ENCODE measurements around the gene MCF2L.

DNA sequence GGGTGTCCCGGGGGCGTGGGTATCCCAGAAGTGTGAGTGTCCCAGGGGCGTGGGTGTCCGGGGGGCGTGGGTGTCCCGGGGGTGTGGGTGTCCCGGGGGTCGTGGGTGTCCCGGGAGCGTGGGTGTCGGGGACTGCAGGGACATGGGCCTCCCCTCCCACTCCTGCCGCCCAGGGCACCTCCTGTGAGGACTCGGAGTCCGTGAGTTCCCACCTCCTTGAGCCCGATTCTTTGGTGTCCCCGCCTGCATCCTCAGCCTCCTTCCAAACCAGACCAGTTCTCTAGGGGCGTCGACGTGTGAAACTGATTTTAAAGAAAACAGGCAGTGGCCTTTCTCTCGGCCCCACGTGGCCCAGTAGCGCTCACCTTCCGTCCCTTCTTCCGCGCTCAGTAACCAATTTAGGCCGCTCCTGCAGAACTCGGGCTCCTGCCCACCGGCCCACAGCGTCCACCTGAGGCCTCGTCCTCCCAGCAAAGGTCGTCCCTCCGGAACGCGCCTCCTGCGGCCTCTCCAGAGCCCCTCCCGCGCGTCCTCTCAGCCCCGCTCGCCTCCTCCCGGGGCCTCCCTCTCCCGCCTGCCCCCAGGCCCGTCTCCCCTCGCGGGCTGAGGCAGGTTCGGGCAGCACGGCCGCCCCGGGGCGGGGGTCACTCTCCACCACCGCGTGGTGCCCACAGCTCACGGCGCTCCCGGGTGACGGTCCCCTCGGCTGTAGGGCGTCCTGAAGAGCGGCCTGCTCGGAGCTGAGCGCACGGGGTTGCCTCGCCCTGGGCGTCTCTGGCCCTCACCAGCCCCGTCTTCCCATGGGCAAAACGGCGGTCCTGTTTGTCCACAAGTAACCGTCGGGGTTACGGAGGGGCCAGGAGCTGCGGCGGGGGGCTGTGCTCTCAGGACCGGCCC lies 140.4 kb downstream of the MCF2L start:
- TF ChIP-seq, protein P1, sequence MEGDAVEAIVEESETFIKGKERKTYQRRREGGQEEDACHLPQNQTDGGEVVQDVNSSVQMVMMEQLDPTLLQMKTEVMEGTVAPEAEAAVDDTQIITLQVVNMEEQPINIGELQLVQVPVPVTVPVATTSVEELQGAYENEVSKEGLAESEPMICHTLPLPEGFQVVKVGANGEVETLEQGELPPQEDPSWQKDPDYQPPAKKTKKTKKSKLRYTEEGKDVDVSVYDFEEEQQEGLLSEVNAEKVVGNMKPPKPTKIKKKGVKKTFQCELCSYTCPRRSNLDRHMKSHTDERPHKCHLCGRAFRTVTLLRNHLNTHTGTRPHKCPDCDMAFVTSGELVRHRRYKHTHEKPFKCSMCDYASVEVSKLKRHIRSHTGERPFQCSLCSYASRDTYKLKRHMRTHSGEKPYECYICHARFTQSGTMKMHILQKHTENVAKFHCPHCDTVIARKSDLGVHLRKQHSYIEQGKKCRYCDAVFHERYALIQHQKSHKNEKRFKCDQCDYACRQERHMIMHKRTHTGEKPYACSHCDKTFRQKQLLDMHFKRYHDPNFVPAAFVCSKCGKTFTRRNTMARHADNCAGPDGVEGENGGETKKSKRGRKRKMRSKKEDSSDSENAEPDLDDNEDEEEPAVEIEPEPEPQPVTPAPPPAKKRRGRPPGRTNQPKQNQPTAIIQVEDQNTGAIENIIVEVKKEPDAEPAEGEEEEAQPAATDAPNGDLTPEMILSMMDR (IDR thresholded peaks at IDR 0.05), result no peak
- no peak for TF ChIP-seq POLR2A (IDR thresholded peaks at IDR 0.05)
